HFF-Myc (cell line): ENCODE results near the gene PHACTR2.

Experiments used
- DNase-seq: peaks from one replicate; pipeline ENCODE4 v3.0.0-alpha.2; 2011; ENCODE audit warnings: low read depth; ENCODE audit errors: extremely low read depth
- H3K4me3 ChIP-seq: replicated peaks from 2 replicates; pipeline ENCODE4 v1.5.1; 2011; ENCODE audit warnings: low read depth, mild to moderate bottlenecking, control low read depth, low read length
- CTCF ChIP-seq: IDR thresholded peaks from 2 replicates; pipeline ENCODE4 v1.5.1; 2012; ENCODE audit warnings: mild to moderate bottlenecking, low read depth, low read length, control low read depth; ENCODE audit errors: missing control alignments

Gene PHACTR2

GRCh38 chr6:143698329-143698728, 20.6 kb downstream of the PHACTR2 start:
- no peak overlapping the region for H3K4me3 ChIP-seq
- TF ChIP-seq CTCF: no peak
- no peak for DNase-seq

- no peak overlapping the region for H3K4me3 ChIP-seq
- no peak for TF ChIP-seq CTCF
- no peak for DNase-seq
Observed at GRCh38 chr6:143698759-143699429, 21.1 kb downstream of the PHACTR2 start.

GRCh38 chr6:143699430-143699825, 21.7 kb downstream of the PHACTR2 start:
- H3K4me3 ChIP-seq: no peak overlapping the region
- no peak for TF ChIP-seq CTCF

GRCh38 chr6:143700684-143701348, 23.1 kb downstream of the PHACTR2 start:
- TF ChIP-seq CTCF: no peak
- no peak for DNase-seq
- no peak overlapping the region for H3K4me3 ChIP-seq

More at GRCh38 chr6:143699430-143699825, 21.7 kb downstream of the PHACTR2 start:
- no peak for DNase-seq

GRCh38 chr6:143701349-143702234, 23.8 kb downstream of the PHACTR2 start:
- DNase-seq: no peak
- no peak for TF ChIP-seq CTCF
- H3K4me3 ChIP-seq: no peak overlapping the region

GRCh38 chr6:143705569-143705968, 27.8 kb downstream of the PHACTR2 start:
- DNase-seq: no peak
- no peak overlapping the region for H3K4me3 ChIP-seq
- no peak for TF ChIP-seq CTCF
